Neural crest cell (in vitro differentiated cells): ENCODE results near the gene FAM20B. TPM values are rescaled to one million over a fixed set of nuclear protein-coding genes. Genes with fewer than 3 reads are reported as not detected.
A peak's percentile ranks its signal among the peaks of the same experiment; 100 is the strongest.

Experiments
- DNase-seq: peaks from one replicate; pipeline ENCODE4 v3.0.0; 2021; ENCODE audit warnings: low read depth, mixed read lengths, low spot score
- H3K27ac Mint-ChIP-seq: one replicate; pipeline ENCODE4 v1.8.0; 2021; ENCODE audit warnings: mild to moderate bottlenecking, mixed read lengths; ENCODE audit not compliant: unreplicated experiment
- H3K27me3 Mint-ChIP-seq: 2 replicates; pipeline ENCODE4 v1.8.0; 2021; ENCODE audit warnings: low read depth, mild to moderate bottlenecking, mixed read lengths
- H3K36me3 Mint-ChIP-seq: 2 replicates; pipeline ENCODE4 v1.8.0; 2021; ENCODE audit warnings: low read depth, mild to moderate bottlenecking, mixed read lengths
- H3K4me1 Mint-ChIP-seq: 2 replicates; pipeline ENCODE4 v1.8.0; 2021; ENCODE audit warnings: mixed read lengths
- H3K4me3 Mint-ChIP-seq: one replicate; pipeline ENCODE4 v1.8.0; 2021; ENCODE audit warnings: mild to moderate bottlenecking, mixed read lengths
- H3K9me3 Mint-ChIP-seq: 2 replicates; pipeline ENCODE4 v1.8.0; 2021; ENCODE audit warnings: mixed read lengths
- CTCF ChIP-seq: fragments of 200-600 bp; sonication (generic); conservative IDR thresholded peaks from 2 replicates; pipeline ENCODE4 v1.5.0; 2021; ENCODE audit warnings: antibody characterized with exemption, mild to moderate bottlenecking
- total RNA-seq: library from RNA; stranded (reverse); gene quantifications from 2 replicates; pipeline ENCODE4 v1.2.1, GENCODE V29; 2021

Gene FAM20B
- total RNA-seq, 1 donor from 2014 or later: 39.7 TPM

DNA sequence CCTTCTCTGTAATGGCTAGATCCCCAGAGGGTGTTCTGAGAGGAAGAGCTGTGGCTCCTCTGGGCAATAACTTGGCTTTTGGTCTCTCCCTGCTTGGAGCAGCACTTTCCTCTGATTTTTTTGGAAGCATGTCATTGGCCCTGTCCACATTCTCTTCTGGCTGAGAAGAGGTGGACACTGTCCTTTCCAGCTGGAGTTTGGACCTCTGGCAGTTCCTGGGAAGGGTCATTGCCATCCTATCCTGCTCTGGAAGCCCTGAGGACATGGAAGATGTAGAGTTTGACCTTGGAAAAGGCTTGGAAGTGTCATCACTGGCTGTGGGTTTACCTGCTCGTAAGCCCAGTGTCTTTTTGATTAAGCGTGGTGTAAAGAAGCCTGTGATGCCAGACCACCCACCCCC lies 83.0 kb downstream of the FAM20B start:
- peaks cover 16% of the 10 kb centered on the region for H3K36me3 Mint-ChIP-seq
- no peak overlapping the region for H3K27ac Mint-ChIP-seq
- peaks cover 3% of the 10 kb centered on the region for H3K4me1 Mint-ChIP-seq
- TF ChIP-seq CTCF: no peak
- H3K27me3 Mint-ChIP-seq: no peaks in the 10 kb centered on the region
- DNase-seq: no peak
- no peaks in the 10 kb centered on the region for H3K9me3 Mint-ChIP-seq
- H3K4me3 Mint-ChIP-seq: no peak overlapping the region

DNA sequence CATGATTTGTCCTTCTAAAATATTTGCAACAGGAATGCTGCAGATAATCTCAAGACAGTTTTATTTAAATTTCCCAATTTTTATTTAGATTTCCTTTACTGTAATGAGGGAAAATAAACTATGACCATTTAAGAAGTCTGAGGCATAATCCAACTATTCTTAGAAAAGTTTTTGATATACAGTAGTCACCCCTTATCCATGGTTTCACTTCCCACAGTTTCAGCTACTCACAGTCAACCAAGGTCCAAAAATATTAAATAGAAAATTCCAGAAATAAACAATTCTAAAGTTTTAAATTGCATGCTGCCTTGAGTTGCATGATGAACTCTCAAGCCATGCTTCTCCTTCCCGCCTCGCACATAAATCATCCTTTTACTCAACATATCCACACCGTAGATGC lies 89.5 kb downstream of the FAM20B start:
- no peaks in the 10 kb centered on the region for H3K9me3 Mint-ChIP-seq
- no peak for DNase-seq
- H3K27me3 Mint-ChIP-seq: no peaks in the 10 kb centered on the region
- no peaks in the 10 kb centered on the region for H3K4me1 Mint-ChIP-seq
- no peak overlapping the region for H3K27ac Mint-ChIP-seq
- H3K4me3 Mint-ChIP-seq: no peak overlapping the region
- H3K36me3 Mint-ChIP-seq: peaks cover 17% of the 10 kb centered on the region
- TF ChIP-seq CTCF: no peak

DNA sequence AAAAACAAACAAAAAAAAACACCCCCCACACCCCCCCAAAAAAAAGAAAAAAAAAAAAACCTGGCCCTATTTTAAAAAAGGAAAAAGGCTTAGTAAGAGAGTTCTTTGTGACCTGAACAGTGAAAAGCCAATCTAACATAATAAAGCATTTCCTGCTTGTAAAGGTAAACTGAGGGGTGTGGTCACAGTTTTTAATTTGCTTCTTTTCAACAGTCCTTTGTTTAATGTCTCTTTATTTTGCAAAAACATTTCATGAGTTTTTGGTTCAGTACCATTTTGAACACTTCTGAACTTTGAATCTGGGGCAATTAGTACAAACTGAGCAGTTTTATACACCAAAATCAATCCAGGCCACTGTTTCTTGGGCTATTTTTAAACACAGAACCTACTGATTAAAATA lies 93.8 kb downstream of the FAM20B start:
- H3K4me3 Mint-ChIP-seq: no peak overlapping the region
- no peaks in the 10 kb centered on the region for H3K27me3 Mint-ChIP-seq
- no peak for DNase-seq
- H3K4me1 Mint-ChIP-seq: no peaks in the 10 kb centered on the region
- TF ChIP-seq CTCF: no peak
- no peak overlapping the region for H3K27ac Mint-ChIP-seq
- peaks cover 16% of the 10 kb centered on the region for H3K36me3 Mint-ChIP-seq
- no peaks in the 10 kb centered on the region for H3K9me3 Mint-ChIP-seq

DNA sequence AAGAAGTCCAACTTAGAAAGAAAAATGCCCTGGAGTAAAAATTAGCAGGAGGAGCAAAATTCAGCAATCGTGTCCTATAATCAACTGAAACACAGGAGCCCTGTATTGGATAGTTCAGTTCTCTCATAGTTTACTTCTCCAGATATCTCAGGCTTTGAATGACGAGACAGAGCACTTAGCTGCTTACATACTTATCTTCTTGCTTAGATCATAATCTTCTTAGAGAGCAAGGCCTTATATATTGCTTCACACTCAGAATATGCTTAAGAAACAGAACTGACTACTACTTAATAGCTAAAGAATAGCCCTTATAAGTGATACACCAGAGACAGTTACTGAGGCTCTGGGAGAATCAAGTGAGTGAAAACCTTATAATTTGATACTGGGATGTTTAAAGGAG lies 95.0 kb downstream of the FAM20B start:
- H3K4me3 Mint-ChIP-seq: no peak overlapping the region
- TF ChIP-seq CTCF: no peak
- peaks cover 16% of the 10 kb centered on the region for H3K36me3 Mint-ChIP-seq
- H3K27ac Mint-ChIP-seq: no peak overlapping the region
- H3K4me1 Mint-ChIP-seq: no peaks in the 10 kb centered on the region
- DNase-seq: no peak
- H3K9me3 Mint-ChIP-seq: no peaks in the 10 kb centered on the region
- no peaks in the 10 kb centered on the region for H3K27me3 Mint-ChIP-seq

GRCh38 chr1:179121159-179121938 lies 95.7 kb downstream of the FAM20B start:
- peak; percentile 69 for TF ChIP-seq CTCF
- Mint-ChIP-seq H3K4me3 (no peak overlapping the region), H3K36me3 (peaks cover 13% of the 10 kb centered on the region), H3K27ac (no peak overlapping the region), H3K4me1 (no peaks in the 10 kb centered on the region), H3K27me3 (no peaks in the 10 kb centered on the region), H3K9me3 (no peaks in the 10 kb centered on the region)
- peak; percentile 15 for DNase-seq
